22Rv1 (cell line): Measurements from ENCODE around the gene AGRP.

Experiments
- ZFX ChIP-seq: fragments of 450-650 bp; IDR thresholded peaks from 2 replicates; pipeline ENCODE4 v1.6.1; 2017; ENCODE audit warnings: antibody characterized with exemption, borderline replicate concordance
- TF ChIP-seq, protein P1 (sequence below): fragments of 450-650 bp; IDR thresholded peaks from 2 replicates; pipeline ENCODE4 v1.5.1; 2017; ENCODE audit warnings: mild to moderate bottlenecking

DNA sequence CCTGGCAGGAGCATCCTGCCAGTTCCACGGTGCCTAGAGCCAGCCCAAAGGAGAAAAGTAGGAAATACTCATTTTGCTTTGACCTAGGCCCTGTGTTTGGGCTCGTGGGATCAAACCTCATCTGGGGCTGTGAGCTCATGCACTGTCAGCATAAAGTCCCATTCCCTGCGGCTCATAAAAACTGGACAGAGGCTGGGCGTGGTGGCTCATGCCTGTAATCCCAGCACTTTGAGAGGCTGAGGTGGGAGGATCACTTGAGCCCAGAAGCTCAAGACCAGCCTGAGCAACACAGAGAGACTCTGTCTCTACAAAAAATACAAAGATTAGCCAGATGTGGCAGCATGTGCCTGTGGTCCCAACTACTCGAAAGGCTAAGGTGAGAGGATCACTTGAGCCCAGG is 20.3 kb downstream of the AGRP start:
- TF ChIP-seq, protein P1, sequence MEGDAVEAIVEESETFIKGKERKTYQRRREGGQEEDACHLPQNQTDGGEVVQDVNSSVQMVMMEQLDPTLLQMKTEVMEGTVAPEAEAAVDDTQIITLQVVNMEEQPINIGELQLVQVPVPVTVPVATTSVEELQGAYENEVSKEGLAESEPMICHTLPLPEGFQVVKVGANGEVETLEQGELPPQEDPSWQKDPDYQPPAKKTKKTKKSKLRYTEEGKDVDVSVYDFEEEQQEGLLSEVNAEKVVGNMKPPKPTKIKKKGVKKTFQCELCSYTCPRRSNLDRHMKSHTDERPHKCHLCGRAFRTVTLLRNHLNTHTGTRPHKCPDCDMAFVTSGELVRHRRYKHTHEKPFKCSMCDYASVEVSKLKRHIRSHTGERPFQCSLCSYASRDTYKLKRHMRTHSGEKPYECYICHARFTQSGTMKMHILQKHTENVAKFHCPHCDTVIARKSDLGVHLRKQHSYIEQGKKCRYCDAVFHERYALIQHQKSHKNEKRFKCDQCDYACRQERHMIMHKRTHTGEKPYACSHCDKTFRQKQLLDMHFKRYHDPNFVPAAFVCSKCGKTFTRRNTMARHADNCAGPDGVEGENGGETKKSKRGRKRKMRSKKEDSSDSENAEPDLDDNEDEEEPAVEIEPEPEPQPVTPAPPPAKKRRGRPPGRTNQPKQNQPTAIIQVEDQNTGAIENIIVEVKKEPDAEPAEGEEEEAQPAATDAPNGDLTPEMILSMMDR, result no peak
- TF ChIP-seq ZFX, result no peak
